ENCODE results near the gene MCAT.

DNA sequence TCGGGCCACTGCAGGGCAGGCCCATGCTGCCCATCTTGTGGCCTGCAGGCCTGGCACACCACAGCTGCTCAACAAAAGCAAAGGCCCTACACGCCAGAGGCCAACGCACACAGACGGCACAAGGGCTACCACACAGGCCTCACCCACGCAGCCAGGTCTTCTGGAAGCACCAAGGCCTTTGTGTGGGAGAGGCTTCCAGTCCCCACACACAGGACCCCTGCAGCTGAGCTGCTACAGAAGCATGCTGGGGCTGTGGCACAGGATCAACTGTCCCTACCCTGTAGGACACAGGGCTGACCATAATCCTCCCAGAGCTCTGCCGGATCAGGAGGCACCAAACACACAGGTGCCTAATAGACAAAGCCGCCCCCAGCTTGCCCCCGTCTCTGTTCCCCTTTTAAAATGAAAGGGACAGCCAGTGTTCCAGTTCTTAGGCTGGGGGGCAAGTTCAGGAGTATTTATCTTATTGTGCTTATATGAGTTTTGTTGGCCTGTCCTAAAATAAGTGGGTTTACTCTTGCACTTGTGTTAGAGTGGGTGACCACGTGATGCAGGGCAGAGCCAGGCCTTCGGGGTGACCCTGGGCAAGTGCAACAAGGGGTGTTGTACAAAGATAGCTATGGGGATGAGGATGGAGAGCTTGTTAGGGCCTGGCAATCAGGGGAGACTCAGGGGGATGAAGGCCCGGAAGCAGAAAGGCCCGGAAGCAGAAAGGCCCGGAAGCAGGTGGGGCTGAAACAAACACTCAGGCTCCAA lies 38.3 kb upstream of the MCAT start:
- TF ChIP-seq, protein P1, sequence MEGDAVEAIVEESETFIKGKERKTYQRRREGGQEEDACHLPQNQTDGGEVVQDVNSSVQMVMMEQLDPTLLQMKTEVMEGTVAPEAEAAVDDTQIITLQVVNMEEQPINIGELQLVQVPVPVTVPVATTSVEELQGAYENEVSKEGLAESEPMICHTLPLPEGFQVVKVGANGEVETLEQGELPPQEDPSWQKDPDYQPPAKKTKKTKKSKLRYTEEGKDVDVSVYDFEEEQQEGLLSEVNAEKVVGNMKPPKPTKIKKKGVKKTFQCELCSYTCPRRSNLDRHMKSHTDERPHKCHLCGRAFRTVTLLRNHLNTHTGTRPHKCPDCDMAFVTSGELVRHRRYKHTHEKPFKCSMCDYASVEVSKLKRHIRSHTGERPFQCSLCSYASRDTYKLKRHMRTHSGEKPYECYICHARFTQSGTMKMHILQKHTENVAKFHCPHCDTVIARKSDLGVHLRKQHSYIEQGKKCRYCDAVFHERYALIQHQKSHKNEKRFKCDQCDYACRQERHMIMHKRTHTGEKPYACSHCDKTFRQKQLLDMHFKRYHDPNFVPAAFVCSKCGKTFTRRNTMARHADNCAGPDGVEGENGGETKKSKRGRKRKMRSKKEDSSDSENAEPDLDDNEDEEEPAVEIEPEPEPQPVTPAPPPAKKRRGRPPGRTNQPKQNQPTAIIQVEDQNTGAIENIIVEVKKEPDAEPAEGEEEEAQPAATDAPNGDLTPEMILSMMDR (IDR thresholded peaks at IDR 0.05 in 8 of 11, conservative IDR thresholded peaks at IDR 0.05 in 3 of 11), result no peak
- TF ChIP-seq POLR2A (IDR thresholded peaks at IDR 0.05), result no peak
